Vagina (tissue), 2 donors: Measurements from ENCODE around the gene ODAD3.

Experiments
- POLR2AphosphoS5 ChIP-seq, 2 donors: sonication (generic); formaldehyde crosslinking; IDR thresholded peaks; one replicate each; pipeline ENCODE4 v1.9.0; 2017; ENCODE audit warnings: antibody characterized with exemption in 2 of 2, mild to moderate bottlenecking in 2 of 2, low read depth in 1 of 2; ENCODE audit not compliant: insufficient read depth in 1 of 2
- TF ChIP-seq, protein P1 (sequence below), 3 experiments: fragments of 450-650 bp in 2 of 3; fragments of 200-600 bp in 1 of 3; sonication (generic) in 1 of 3; IDR thresholded peaks; one replicate each; pipeline ENCODE4 v1.5.1; 2017 to 2019; ENCODE audit warnings: antibody characterized with exemption in 3 of 3, mild to moderate bottlenecking in 2 of 3, moderate library complexity in 2 of 3

GRCh38 chr19:11400798-11401197 is 34.1 kb downstream of the ODAD3 start:
- TF ChIP-seq, protein P1, sequence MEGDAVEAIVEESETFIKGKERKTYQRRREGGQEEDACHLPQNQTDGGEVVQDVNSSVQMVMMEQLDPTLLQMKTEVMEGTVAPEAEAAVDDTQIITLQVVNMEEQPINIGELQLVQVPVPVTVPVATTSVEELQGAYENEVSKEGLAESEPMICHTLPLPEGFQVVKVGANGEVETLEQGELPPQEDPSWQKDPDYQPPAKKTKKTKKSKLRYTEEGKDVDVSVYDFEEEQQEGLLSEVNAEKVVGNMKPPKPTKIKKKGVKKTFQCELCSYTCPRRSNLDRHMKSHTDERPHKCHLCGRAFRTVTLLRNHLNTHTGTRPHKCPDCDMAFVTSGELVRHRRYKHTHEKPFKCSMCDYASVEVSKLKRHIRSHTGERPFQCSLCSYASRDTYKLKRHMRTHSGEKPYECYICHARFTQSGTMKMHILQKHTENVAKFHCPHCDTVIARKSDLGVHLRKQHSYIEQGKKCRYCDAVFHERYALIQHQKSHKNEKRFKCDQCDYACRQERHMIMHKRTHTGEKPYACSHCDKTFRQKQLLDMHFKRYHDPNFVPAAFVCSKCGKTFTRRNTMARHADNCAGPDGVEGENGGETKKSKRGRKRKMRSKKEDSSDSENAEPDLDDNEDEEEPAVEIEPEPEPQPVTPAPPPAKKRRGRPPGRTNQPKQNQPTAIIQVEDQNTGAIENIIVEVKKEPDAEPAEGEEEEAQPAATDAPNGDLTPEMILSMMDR (IDR thresholded peaks at IDR 0.05): no peak
- no peak for TF ChIP-seq POLR2AphosphoS5 (IDR thresholded peaks at IDR 0.05; ENCODE audit: insufficient read depth in 1 of 2, low read depth in 1 of 2)
